GM23338 (cell line): ENCODE results near the gene CALR. TPM values are rescaled to one million over a fixed set of nuclear protein-coding genes. Genes with fewer than 3 reads are reported as not detected.

Experiments used
- ATAC-seq: fragments of 200-7000 bp; cut with Tn5 transposase; 3 replicates; pipeline ENCODE4 v1.9.1; 2020
- DNase-seq: peaks from one replicate; pipeline ENCODE4 v3.0.0-alpha.2; 2015; ENCODE audit warnings: low spot score
- H2AFZ ChIP-seq: fragments of 200-600 bp; sonication (generic); 2 replicates; pipeline ENCODE4 v1.8.0; 2016; ENCODE audit warnings: antibody characterized with exemption, mild to moderate bottlenecking, moderate library complexity
- H3F3A ChIP-seq: fragments of 200-600 bp; sonication (generic); replicated peaks from 2 replicates; pipeline ENCODE4 v1.8.0; 2017; ENCODE audit warnings: antibody characterized with exemption, mixed run types, low read depth
- H3K27ac ChIP-seq: fragments of 200-600 bp; sonication (generic); 2 replicates; pipeline ENCODE4 v1.6.1; 2016; ENCODE audit warnings: low read depth
- H3K27me3 ChIP-seq: fragments of 200-600 bp; sonication (generic); 2 replicates; pipeline ENCODE4 v1.8.0; 2016; ENCODE audit warnings: mild to moderate bottlenecking, mixed run types, moderate library complexity; ENCODE audit not compliant: insufficient read depth
- H3K36me3 ChIP-seq: fragments of 200-600 bp; sonication (generic); 2 replicates; pipeline ENCODE4 v1.8.0; 2016; ENCODE audit warnings: mild to moderate bottlenecking; ENCODE audit not compliant: insufficient read depth
- H3K4me1 ChIP-seq: fragments of 200-600 bp; sonication (generic); 2 replicates; pipeline ENCODE4 v1.8.0; 2016; ENCODE audit warnings: mild to moderate bottlenecking, moderate library complexity; ENCODE audit not compliant: insufficient read depth
- H3K4me2 ChIP-seq: fragments of 200-600 bp; sonication (generic); 2 replicates; pipeline ENCODE4 v1.7.1; 2017; ENCODE audit warnings: mixed run types
- H3K4me3 ChIP-seq: fragments of 200-600 bp; sonication (generic); 2 replicates; pipeline ENCODE4 v1.6.1; 2016; ENCODE audit warnings: mixed run types
- H3K79me2 ChIP-seq: fragments of 200-600 bp; sonication (generic); replicated peaks from 2 replicates; pipeline ENCODE4 v1.8.0; 2017; ENCODE audit warnings: mild to moderate bottlenecking; ENCODE audit not compliant: insufficient read depth
- H3K9me2 ChIP-seq: fragments of 200-600 bp; sonication (generic); 2 replicates; pipeline ENCODE4 v1.8.0; 2017; ENCODE audit not compliant: insufficient read depth
- H4K20me1 ChIP-seq: fragments of 200-600 bp; sonication (generic); replicated peaks from 2 replicates; pipeline ENCODE4 v1.8.0; 2017; ENCODE audit warnings: mild to moderate bottlenecking; ENCODE audit not compliant: insufficient read depth
- H3K27ac Mint-ChIP-seq: 2 replicates; pipeline ENCODE4 v1.8.0; 2020; ENCODE audit warnings: inconsistent platforms, mild to moderate bottlenecking, moderate library complexity, mixed read lengths
- H3K27me3 Mint-ChIP-seq: 3 replicates; pipeline ENCODE4 v1.8.0; 2022; ENCODE audit warnings: low read depth, mild to moderate bottlenecking, moderate library complexity, mixed read lengths, inconsistent platforms; ENCODE audit not compliant: insufficient read depth, poor library complexity
- H3K36me3 Mint-ChIP-seq: 3 replicates; pipeline ENCODE4 v1.8.0; 2021; ENCODE audit warnings: low read depth, mild to moderate bottlenecking, inconsistent platforms, moderate library complexity, mixed read lengths
- H3K4me1 Mint-ChIP-seq: 3 replicates; pipeline ENCODE4 v1.8.0; 2020; ENCODE audit warnings: mild to moderate bottlenecking, inconsistent platforms, mixed read lengths
- H3K4me3 Mint-ChIP-seq: 3 replicates; pipeline ENCODE4 v1.8.0; 2021; ENCODE audit warnings: moderate library complexity, mild to moderate bottlenecking, inconsistent platforms, mixed read lengths
- H3K9me3 Mint-ChIP-seq: 3 replicates; pipeline ENCODE4 v1.8.0; 2020; ENCODE audit warnings: moderate library complexity, mild to moderate bottlenecking, inconsistent platforms, mixed read lengths
- CREB1 ChIP-seq: fragments of 250-450 bp; sonication (Bioruptor Pico); IDR thresholded peaks from 2 replicates; pipeline ENCODE4 v1.5.0; 2020; ENCODE audit warnings: low read depth, mild to moderate bottlenecking, moderate library complexity
- CTCF ChIP-seq, 2 experiments: fragments of 200-600 bp in 1 of 2; sonication (generic) in 1 of 2; conservative IDR thresholded peaks; 2 replicates each; pipeline versions ENCODE4 v1.5.1 to v1.6.1; 2016 to 2017; ENCODE audit warnings: antibody characterized with exemption in 2 of 2, low read depth in 2 of 2, mild to moderate bottlenecking in 2 of 2, moderate library complexity in 1 of 2
- ETS1 ChIP-seq: IDR thresholded peaks from 2 replicates; pipeline ENCODE4 v1.6.1; 2016; ENCODE audit warnings: antibody characterized with exemption
- EZH2 ChIP-seq: fragments of 200-600 bp; sonication (generic); IDR thresholded peaks from one replicate; pipeline ENCODE4 v1.8.0; 2017; ENCODE audit warnings: antibody characterized with exemption, mild to moderate bottlenecking, low read depth; ENCODE audit not compliant: unreplicated experiment
- EZH2phosphoT487 ChIP-seq: fragments of 200-600 bp; sonication (generic); IDR thresholded peaks from one replicate; pipeline ENCODE4 v1.8.1; 2018; ENCODE audit warnings: antibody characterized with exemption; ENCODE audit not compliant: unreplicated experiment
- JUNB ChIP-seq: IDR thresholded peaks from one replicate; pipeline ENCODE4 v1.6.1; 2016; ENCODE audit warnings: antibody characterized with exemption; ENCODE audit not compliant: unreplicated experiment
- POLR2AphosphoS5 ChIP-seq: IDR thresholded peaks from 2 replicates; pipeline ENCODE4 v1.6.1; 2016; ENCODE audit warnings: antibody characterized with exemption, low read depth
- REST ChIP-seq: IDR thresholded peaks from one replicate; pipeline ENCODE4 v1.6.1; 2018; ENCODE audit warnings: antibody characterized with exemption; ENCODE audit not compliant: unreplicated experiment
- STAT1 ChIP-seq: IDR thresholded peaks from one replicate; pipeline ENCODE4 v1.6.1; 2016; ENCODE audit warnings: antibody characterized with exemption; ENCODE audit not compliant: unreplicated experiment
- polyA plus RNA-seq: library from polyadenylated mRNA; unstranded; fragments of >200 nt; fragmentation: Nextera tagmentation; extraction: Ambion mirVana; gene quantifications from 2 replicates; pipeline ENCODE4 v1.2.1, GENCODE V29; 2016
- total RNA-seq: library from RNA; depleted of rRNA; stranded (reverse); fragments of >200 nt; shearing (Covaris generic); gene quantifications from 2 replicates; pipeline ENCODE4 v1.2.3, GENCODE V29; 2014

Gene CALR
- total and polyA plus RNA-seq, 2 experiments from 2014 or later, result 760 to 1,131 TPM

GRCh38 chr19:12946731-12947496, 8.5 kb downstream of the CALR start:
- H3K4me3 ChIP-seq, result peak overlapping the region; percentile 77
- peaks cover 40% of the 10 kb centered on the region for H3K36me3 ChIP-seq
- H3K27me3 ChIP-seq, result no peaks in the 10 kb centered on the region
- Mint-ChIP-seq H3K36me3 (peaks cover 88% of the 10 kb centered on the region), H3K4me3 (peak overlapping the region; percentile 95), H3K9me3 (no peaks in the 10 kb centered on the region; the same call in 1 of the 3 replicates), H3K27ac (peak overlapping the region; percentile 99), H3K4me1 (peaks cover 11% of the 10 kb centered on the region), H3K27me3 (peaks cover 31% of the 10 kb centered on the region)
- TF ChIP-seq REST, result no peak
- peaks cover 18% of the 10 kb centered on the region for H3K79me2 ChIP-seq
- H3K4me2 ChIP-seq, result peak overlapping the region; percentile 82
- H3K4me1 ChIP-seq, result peaks cover 14% of the 10 kb centered on the region
- H3F3A ChIP-seq, result peaks cover 40% of the 10 kb centered on the region
- no peaks in the 10 kb centered on the region for H3K9me2 ChIP-seq
- H3K27ac ChIP-seq, result peak overlapping the region; percentile 98
- DNase-seq (no peak), ATAC-seq (peak; percentile 5; the same call in 1 of the 3 replicates)
- H4K20me1 ChIP-seq, result peaks cover 17% of the 10 kb centered on the region
- H2AFZ ChIP-seq, result no peak overlapping the region

GRCh38 chr19:12947702-12948611, 9.5 kb downstream of the CALR start:
- Histone ChIP-seq H3K4me2 (no peak overlapping the region; the same call in 1 of the 2 replicates), H3K4me1 (peaks cover 18% of the 10 kb centered on the region), H3K27ac (no peak overlapping the region), H4K20me1 (peaks cover 12% of the 10 kb centered on the region; the same call in 1 of the 2 replicates), H2AFZ (no peak overlapping the region), H3F3A (peaks cover 37% of the 10 kb centered on the region), H3K27me3 (no peaks in the 10 kb centered on the region), H3K36me3 (peaks cover 32% of the 10 kb centered on the region), H3K79me2 (peaks cover 18% of the 10 kb centered on the region), H3K4me3 (no peak overlapping the region), H3K9me2 (no peaks in the 10 kb centered on the region)
- ATAC-seq (no peak), DNase-seq (no peak)
- H3K36me3 Mint-ChIP-seq, result peaks cover 88% of the 10 kb centered on the region
- peak overlapping the region; percentile 95 for H3K4me3 Mint-ChIP-seq
- H3K27ac Mint-ChIP-seq, result peak overlapping the region; percentile 72; the same call in 1 of the 2 replicates
- H3K9me3 Mint-ChIP-seq, result no peaks in the 10 kb centered on the region; the same call in 1 of the 3 replicates
- peaks cover 28% of the 10 kb centered on the region for H3K27me3 Mint-ChIP-seq
- peaks cover 17% of the 10 kb centered on the region for H3K4me1 Mint-ChIP-seq
- TF ChIP-seq ETS1 (no peak), REST (no peak), JUNB (no peak), CTCF (conservative IDR thresholded peaks at IDR 0.05; ENCODE audit: low read depth in 2 of 2) (no peak), EZH2 (no peak), EZH2phosphoT487 (no peak), CREB1 (CRISPR knock-in tag) (no peak), POLR2AphosphoS5 (no peak), STAT1 (no peak)
